Stimulated activated CD4-positive, alpha-beta T cell treated with anti-CD3 and anti-CD28 coated beads, Interleukin-12 subunit alpha, Interleukin-12 subunit beta, amount 100 ng/mL, for 4 hours (primary cell): ENCODE results near the gene EPHA3.

Experiments used
- DNase-seq: peaks from one replicate; pipeline ENCODE4 v3.0.0-alpha.2; 2020

The EPHA3 gene

DNA sequence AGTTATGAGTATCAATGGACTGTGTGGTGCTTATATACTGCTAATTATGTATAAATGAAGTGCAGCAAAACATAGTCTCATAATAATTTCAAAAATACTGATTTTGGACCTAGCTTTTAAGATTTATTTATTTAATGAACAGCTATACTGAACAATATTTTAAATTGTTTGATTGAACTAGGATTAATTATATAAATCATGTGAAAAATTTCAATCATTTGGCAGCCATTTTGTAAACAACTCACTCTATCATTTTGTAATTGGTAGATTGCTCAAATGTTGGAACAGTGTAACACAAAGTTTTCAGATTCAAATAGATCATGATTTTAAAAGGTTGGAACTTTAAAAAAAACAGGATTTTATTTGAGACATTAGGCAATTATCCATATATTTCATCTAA is 47.0 kb downstream of the EPHA3 start:
- DNase-seq = no peak

DNA sequence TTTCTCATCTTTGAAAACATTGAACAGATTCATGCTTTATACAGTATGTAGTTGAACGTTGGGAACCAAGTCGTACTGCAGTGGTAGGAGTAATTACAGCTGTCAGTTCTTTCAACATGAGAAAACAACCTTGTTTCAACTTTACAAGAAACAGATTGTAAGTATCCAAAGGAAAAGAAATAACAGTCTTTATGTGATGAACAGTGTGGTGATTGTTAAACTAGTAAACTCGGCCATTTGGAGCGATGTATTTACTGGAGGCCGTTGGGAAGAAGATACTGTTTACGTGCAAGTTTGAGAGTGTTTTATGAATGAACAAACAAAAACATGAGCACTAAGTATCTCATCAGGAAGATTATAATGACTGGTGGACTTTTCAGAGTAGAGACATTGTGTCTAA is 48.4 kb downstream of the EPHA3 start:
- DNase-seq = no peak

DNA sequence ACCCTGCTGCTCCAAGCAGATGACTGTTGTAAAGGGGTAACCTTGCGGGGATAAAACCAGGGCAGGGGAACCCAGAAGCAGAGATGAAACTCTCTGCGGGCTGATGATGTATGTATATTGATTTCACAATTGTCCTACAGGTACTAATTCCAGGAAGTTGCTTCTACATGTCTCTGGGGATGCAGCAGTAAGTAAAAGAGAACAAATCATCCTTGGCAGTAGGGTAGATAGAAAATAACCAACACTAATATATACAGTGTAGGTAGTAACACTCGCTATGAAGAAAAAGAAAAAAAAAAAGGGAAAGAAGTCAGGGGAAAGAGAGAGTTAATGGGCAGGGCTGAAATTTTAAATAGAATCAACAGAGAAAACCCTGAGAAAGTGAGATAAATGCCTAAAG is 50.2 kb downstream of the EPHA3 start:
- no peak for DNase-seq

DNA sequence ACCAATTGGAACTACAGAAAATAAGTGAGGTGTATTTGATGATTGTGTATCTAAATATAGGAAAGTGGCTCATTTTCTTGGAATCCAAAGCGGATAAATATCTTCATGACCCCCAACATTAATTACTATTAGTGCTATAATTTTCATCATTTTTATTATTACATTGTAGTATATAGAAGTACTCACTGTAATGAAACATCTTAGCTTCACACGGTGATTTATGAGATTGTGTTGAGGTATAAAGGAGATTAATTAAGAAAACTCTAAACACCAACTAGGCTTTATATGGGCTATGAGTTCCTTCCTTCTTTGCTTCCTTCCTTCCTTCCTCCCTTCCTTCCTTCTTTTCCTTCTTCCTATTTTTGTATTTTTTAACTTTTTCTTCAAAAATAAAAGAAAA is 52.2 kb downstream of the EPHA3 start:
- no peak for DNase-seq

DNA sequence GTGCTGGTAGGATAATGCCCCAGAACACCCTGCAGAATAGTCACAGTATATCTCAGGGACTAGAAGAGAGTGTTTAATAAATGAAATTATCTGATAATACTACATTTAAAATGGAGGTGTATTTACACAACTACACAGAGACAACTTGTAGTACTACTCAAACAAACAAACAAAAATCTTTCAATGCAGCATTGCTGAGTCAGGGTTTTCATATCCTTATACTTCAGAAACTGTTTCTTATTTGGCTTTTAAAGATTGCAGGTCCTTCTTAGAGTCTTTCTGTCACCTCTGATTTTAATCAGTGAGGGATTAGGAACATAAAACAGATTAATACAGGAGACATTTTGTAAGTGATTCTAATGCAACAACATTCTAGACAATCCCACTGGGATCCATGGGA is 57.4 kb downstream of the EPHA3 start:
- DNase-seq = no peak

DNA sequence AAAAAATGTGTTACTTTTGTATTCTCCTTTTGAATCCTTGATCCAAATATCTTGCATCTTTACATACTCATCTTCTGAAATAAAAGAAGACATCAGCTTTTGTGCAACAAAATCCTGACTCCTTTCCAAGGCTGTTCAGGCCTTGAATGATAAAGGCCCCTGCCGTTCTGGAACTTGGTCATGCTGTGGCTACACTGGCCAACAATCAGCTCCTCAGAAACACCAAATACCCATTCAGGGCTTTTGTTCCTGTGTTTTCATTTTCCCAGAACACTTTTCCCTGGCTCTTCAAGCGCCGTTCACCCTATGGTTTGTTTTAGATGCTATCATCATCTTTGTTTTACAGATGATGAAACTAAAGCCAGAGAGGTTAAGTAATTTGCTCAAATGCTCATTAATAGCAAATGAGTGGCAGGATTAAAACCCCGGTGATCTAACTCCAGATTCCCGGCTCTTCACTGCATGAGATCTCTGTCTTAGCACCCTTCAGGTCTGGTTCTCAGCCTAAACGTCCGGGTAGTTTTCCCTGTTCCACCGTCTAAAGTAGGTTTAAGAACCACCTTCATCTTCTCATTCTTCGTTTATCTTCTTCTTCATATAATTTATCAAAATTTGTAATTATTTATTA is 58.3 kb downstream of the EPHA3 start:
- no peak for DNase-seq

DNA sequence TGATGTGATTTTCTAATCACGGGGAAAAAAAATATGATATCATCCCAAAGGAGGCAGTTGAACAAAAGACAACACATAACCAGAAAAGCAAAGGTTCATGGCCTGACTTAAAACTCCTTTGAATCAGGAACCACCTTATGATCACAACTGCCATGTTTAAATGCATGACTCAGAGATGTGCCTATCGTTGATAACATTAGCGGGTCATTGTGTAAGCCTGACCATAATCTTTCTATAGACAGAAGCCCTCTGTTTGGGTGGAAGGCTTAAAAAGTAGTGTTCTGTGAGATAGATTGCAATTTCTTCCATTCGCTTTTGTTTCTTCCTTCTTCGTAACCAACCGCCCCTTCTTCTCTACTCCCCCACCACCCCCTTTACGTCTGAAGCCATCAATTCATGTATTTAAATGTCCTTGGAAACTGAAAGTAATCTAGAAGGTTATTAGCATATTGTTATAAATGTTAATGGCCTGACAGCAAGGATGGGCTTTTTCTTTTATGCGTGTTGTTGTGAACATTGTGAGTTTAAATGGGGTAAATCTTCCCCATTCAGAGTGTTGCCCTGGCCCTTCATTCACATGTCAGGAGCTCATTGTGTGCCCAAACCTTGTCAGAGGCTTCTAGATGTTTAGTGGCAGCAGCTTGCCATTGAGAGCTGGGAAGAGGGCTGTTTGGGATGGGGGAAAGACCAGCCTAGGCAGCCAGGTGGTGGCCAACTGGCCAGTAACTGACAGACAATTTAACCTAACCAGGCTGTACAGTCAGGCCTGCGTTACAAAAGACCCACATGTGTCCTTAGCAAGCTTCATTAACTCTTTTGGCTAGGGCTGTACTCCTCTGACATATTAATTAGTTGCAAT is 64.5 kb downstream of the EPHA3 start:
- no peak for DNase-seq

DNA sequence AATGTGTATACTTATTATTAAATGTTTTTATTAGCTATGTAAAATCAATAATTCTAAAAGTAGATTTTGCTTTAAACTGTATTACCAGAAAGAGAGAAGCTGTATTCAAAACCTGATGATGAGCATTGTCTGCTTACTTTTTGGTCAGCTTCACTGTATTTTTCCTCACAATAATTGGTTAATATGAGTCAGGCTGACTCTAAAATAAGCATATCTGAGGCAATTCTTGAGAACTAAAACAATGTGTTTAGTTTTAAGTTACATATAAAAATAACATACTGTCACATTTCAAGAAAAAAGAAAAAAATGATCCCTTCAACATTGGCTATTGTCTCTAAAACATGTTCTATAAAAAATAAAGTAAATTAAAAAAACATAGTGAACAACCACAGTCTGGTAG is 66.1 kb downstream of the EPHA3 start:
- no peak for DNase-seq

DNA sequence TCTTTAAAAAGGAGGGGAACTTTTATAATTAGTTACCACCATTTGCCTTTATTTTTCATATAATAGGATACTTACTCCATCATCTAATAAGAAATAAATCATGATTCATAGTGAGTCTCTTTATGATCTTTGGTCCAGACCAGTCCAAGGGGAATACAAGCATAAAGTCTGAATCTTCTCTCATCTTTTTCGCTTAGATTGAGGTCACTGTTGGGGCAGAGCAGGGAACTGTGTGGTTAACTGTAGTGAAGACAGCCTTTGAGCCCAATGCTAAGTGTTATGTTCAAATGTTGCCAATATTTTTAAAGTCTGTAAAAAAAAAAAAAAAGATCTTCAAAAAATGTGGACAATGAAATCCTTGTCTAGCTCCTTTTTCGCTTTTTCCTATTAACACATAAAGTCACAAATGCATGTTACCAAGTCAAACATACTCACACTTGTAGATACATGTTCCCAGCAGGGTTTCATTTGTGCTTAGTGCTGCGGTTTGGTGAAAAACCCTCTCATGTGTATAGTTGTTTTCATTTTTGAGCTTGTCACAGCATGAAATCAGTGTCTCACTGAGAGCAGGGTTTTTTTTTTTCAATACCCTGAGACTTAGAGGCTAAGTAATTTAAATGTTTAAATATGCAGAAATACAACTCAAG is 72.1 kb downstream of the EPHA3 start:
- no peak for DNase-seq

DNA sequence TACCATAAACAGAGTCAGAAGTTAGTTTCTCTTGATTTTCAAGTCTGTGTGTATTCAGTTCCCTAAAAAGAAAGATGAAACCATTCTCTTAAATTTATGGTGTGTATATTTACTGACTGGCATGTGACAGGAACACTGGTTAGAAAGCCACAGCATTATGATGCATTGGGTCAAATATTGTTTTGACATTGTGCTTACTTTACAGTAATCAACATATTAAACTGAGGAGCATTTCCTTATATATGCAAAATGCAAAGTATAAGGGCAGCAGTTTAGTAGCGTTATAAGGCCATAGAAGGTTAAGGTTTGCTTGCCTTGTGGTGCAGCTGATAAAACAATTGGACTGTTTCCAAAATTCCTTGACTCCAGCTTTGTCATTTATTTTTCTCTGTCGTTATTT is 72.9 kb downstream of the EPHA3 start:
- DNase-seq = no peak

DNA sequence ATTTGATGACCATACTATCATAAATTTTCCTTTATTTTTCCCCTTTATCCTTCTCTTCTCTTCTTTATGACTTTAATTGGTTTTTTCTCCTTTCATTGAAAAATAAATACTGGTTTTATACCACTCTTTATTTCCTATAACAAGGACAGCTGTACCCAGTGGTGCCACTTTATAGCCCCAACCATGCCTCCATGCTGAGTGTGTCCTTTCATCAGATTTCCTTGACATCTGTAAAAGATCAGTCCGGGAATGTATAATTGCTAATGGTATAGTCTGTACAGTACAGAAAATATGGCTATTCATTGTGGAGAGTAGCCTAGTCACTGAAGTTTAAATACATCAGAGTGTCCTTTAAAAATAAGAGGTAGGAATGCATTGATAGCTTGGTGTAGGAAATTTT is 74.6 kb downstream of the EPHA3 start:
- DNase-seq = no peak

DNA sequence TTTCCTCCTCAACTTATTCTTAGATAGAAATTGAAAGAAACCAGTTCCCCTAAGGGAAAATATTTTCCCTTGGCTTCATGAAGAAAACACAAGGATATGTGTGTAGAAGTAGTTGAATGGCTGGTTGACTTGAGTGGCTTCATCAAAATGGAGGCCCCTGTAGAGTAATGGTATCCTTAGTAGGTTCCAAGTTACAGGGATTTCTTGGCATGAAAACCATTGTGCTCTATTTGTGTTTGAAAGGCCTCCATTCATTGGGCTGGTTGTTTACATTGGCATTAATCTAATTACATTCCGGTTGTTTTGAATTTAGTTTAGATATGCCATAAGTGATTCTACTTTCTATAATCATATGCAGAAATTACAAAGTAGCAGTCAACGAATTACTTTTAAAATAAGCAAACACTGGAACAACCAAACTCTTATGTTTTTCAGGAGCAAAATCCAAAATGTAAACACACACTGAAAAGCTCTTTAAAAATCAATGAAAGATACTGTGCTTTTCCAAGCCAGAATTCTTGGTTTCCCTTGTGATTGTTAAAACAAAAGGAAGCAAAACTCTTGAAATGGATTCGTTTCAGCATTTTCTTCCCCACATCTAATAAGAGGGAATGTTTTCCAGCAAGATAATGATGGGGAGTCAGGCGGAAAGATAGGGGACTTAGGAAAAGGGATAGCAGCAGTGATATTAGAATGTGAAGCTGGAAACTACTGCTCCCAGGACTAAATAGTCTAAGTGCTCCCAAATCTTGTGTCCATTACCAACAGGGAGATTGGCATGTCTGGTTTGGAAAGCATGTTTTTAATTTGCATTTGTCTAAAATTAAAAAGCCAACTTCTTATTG is 77.0 kb downstream of the EPHA3 start:
- DNase-seq = no peak

DNA sequence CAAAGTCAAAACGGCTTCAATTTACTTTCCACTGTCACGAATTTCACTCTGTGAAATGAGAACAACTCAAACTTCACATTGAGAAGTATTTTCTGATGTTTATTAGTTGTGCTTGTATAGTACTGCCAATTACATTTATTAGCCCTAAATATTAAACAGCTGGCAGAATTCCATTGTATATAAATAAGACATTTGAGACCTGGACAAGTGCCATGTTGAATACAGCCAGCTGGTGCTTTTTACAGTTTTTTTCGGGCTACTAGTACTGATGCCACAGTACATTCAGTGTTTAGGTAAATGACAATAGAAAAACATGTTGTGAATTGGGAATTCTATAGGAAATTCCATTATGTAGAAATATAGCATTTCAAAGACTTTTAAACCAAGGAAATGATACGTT is 79.0 kb downstream of the EPHA3 start:
- no peak for DNase-seq

DNA sequence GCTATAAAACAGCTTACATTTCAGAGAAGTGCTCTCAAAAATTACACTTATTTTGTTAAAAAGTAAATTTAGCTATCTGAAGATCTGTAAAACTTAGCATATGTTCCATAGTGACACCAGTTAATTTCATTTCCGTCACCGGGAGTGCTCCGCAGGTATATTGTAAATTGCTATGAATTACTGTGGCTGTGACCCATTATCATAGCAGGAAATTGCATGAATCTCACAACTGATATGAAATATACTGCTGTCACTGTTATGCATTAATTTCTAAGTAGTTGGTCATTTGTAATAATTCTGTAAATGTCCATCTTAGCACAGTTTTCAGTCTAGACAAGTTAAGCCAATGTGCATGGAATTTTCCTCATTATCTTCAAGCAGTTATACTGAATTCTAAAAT is 91.2 kb downstream of the EPHA3 start:
- DNase-seq = no peak

DNA sequence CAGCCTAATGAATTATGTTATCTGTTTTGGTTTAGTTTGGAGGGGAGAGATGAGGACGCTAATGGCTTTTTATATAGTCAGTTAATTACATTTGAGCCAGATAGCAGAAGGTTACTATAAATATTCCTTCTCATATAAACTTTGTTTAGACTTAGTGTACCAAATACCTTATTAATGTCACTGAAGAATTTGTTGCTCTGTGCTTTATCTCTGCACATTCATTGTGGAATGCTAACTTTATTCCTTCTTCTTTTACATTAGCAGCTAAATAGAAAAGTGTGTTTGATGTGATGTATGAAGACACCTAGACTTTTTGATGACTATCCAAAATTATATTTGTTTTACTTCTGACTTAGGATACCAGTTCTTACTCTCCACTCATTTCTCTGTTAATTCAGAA is 105.2 kb downstream of the EPHA3 start:
- DNase-seq = no peak

DNA sequence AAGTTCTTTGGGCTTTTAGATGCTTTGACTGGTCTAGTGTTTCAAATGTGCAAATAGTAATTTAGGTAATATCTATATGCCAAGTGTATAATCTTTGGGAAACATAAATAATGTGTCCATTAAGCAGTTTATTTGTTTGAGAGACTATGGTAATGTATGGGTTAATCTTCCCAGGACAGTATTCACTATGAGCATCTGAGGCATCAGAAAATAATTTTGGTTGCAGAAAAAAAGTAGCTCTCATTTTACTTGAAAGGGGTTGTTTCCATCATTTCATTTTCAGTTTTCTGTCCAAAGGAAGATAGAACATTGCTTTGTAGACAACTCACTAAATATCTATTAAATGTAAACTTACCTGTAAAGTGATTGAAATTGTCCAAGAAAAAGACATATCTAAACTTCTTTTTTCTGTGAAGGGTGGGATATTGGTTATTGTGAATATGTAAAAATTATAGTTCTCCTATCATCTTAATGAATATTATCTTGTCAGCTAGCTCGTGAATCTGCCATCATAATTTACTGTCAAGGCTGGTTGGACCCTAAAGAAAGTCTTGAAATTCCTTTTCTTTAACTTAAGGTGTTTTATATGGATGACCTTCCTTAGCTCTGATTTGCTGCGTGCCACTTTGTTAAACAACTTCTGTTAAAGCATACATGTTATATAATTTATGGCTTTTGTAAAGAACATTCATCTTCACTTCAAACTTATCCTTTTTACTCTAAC is 108.8 kb downstream of the EPHA3 start:
- DNase-seq = no peak

DNA sequence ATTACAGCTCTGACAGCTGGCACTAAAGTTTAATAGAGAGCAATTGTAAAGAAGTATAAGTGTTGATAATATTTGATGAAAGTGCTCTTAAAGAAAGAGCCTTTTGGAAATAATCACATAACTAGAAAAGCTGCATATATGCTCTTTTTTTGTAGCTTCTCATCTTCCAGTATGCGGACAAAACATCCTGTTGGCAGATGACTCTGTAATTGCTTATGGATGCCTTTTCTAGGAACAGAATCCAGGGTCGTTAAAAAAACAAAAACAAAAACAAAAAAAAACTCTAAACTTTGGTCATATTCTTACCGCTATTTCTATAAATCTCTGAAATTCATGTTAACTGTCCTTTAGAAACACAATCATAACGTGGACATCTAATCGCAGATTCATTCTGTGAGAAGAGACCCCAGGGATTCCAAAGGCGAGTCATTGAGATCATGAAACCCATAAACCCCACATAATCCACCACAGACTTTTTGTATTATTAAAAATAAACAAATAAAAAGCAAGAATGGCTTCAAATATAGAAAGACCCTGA is 109.8 kb downstream of the EPHA3 start:
- no peak for DNase-seq

DNA sequence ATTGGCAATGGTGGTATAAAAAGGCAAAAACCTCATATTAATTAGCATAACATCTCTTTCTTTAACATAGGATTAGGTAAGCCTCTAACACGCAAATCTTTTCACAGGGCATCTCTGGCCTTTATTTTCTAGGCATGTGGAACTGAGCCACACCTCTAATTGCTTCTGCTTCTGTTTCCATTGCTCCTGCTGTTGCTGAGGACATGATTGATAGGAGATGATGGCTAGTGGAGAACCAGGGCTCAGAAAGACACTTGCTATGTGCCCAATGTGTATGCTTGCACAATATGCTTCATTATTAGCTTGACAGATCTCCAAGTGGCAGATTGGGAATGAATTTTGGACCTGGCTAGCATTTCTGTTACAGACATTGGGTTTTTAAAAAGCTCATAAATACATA is 114.5 kb downstream of the EPHA3 start:
- no peak for DNase-seq

DNA sequence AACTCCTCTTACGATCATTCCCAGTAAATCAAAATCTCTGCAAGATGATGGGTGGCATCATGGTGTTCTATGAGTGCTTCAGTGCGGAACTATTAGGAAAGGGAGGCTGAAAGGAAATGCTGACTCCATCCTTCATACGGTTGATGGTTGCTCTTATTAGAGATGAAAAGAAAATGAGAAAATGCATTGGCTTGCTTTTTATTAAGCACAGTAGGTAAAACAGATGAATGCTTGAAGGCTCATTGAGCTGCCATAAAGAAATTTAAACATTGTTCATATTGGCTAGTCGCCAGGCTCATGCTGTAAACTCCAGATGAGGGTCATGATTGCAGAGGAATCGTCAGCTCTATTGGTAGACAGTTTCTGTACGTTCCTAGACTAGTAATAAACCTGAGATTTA is 115.8 kb downstream of the EPHA3 start:
- no peak for DNase-seq

DNA sequence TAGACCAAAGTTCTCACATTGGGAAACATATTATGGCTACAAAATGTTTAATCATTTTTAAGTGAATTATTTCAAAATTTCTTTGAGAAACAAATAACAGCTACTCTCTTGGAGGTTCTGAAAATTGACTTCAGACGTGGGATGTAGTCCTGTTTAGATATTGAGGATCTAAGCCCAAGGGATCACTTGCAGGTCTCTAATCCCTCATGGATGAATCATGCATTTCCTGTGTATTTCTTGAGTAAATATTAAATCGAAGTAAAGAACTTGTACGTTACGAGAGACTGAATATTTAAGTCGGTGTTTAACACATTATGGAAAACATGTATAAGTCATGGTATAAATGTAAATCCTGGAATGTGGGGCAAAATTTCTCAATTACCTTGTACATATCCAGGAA is 119.8 kb downstream of the EPHA3 start:
- no peak for DNase-seq

DNA sequence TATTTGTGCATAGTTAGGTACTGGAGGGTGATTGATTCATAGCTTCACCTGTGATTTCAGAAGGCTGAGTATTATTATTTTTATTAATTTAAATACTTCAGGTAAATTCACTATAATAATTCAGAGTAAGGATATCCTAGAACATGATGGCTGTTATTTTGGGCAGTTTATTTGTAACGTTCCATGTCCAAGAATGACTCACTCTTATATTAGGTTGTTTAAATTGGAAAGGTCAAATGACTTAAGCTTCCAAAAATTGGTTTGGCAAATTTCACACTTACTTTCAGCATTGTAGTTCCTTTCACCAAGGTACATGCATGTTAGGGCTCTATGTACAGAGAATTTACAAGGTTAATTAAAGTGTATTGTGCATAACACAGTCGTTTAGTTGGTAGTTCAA is 120.2 kb downstream of the EPHA3 start:
- no peak for DNase-seq

DNA sequence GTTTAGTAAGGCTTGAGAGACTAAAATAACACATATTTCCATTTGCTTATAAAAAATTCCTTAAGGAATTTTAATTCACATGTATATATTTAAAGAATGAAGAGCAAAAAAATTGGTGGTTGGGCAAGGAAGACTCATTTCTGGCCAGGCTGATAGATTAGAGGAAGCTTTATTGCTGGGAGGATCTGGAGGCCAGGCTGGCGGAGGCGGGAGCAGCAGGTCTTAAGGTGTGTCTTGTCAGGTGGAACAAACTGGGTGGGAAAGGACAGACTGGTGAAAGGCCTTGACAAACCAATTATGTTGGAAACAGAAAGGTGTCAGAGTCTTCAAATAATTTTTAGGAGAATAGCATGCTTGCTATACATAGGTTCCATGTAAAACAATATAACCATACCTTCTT is 124.7 kb downstream of the EPHA3 start:
- no peak for DNase-seq
